UCSD-AML1 (cell line): ENCODE data around the gene APC2.

Experiments
- DNase-seq: peaks from one replicate; lab custom pipeline; 2025; ENCODE audit not compliant: unreplicated experiment; lab: John Stamatoyannopoulos, UW

APC2 gene

GRCh38 chr19:1449467-1450442, at the start of gene APC2:
TSS of gene APC2 (plus strand) at chr19:1450121. CDS start at chr19:1453002, 2,881 bp downstream.
- no peak for DNase-seq

- DNase-seq: peak; percentile 19
These were observed 49.4 kb upstream of the APC2 start for GRCh38 chr19:1400281-1401137.

- DNase-seq: peak; percentile 72
These were observed 48.6 kb upstream of the APC2 start, which contains the start of gene GAMT for GRCh38 chr19:1401138-1401888. TSS of gene GAMT (minus strand) at chr19:1401542. CDS start at chr19:1401476, 66 bp downstream.

- no peak for DNase-seq
These were observed 48.1 kb upstream of the APC2 start for GRCh38 chr19:1401889-1402217.

GRCh38 chr19:1402411-1403070, 47.4 kb upstream of the APC2 start:
- peak; percentile 46 for DNase-seq

GRCh38 chr19:1406774-1407527, 43.0 kb upstream of the APC2 start:
- DNase-seq: peak; percentile 100

GRCh38 chr19:1407528-1408299, 42.2 kb upstream of the APC2 start, which contains the start of gene DAZAP1:
TSS of gene DAZAP1 (plus strand) at chr19:1407586. CDS start at chr19:1407774, 188 bp downstream.
- DNase-seq: no peak

GRCh38 chr19:1408300-1409203, 41.4 kb upstream of the APC2 start:
- peak; percentile 59 for DNase-seq

GRCh38 chr19:1409204-1410005, 40.5 kb upstream of the APC2 start:
- no peak for DNase-seq

- peak; percentile 53 for DNase-seq
These were observed 39.7 kb upstream of the APC2 start for GRCh38 chr19:1410136-1410786.

GRCh38 chr19:1410789-1411188, 39.1 kb upstream of the APC2 start:
- no peak for DNase-seq

GRCh38 chr19:1411255-1412191, 38.4 kb upstream of the APC2 start:
- DNase-seq: no peak

GRCh38 chr19:1412323-1412923, 37.5 kb upstream of the APC2 start:
- DNase-seq: no peak

- DNase-seq: no peak
These were observed 36.7 kb upstream of the APC2 start for GRCh38 chr19:1412995-1413800.
